Measurements from ENCODE around the gene CCDC170. TPM values are rescaled to one million over a fixed set of nuclear protein-coding genes. Genes with fewer than 3 reads are reported as not detected.
A peak's percentile ranks its signal among the peaks of the same experiment; 100 is the strongest.

The CCDC170 gene
- total RNA-seq (under 1 TPM; 0.37 to 0.59 TPM), polyA plus RNA-seq (under 1 TPM; 0.38 to 0.53 TPM)

DNA sequence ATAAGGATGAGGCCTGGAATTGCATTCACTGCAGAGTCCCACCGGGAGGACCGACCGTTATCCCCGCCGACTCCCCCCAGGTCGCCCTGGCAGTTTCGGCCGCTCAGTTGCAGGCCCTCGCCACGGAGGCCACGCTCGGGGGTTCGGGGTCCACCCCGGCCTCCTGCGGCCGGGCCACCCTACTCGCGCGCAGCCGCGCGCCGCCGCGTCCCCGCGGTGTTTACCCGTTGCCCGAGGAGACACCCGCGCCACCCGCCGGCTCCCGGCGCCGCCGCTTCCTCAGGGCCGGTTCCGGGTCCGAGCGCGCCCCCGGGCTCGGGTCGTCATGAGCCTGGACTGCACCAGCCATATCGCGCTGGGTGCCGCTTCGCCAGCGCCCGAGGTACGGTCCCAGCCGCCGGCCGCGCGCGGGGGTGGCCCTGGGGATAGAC, at the start of gene CCDC170:
Gene CCDC170 (plus strand): TSS at position 214 of the 431 bp plus-strand sequence. CDS start 112 bp downstream, at position 326.
- Histone ChIP-seq H3K9me3 (ENCODE audit: control insufficient read depth in 4 of 4, low read length in 3 of 4) (no peaks in the 10 kb centered on the region), H3K27ac (ENCODE audit: low read depth in 1 of 2, low read length in 2 of 2) (peak within 1 kb of the TSS; percentile 48 to 53), H3K36me3 (ENCODE audit: control insufficient read depth in 4 of 4, insufficient read depth in 3 of 4, low read depth in 1 of 4, low read length in 3 of 4) (no peaks in the 10 kb centered on the region), H3K4me1 (ENCODE audit: control insufficient read depth in 4 of 4, insufficient read depth in 4 of 4, low read length in 3 of 4) (peaks cover 0 to 22% (median 20%) of the 10 kb centered on the region in 4 donors), H3K9ac (ENCODE audit: low read depth in 1 of 2, low read length in 2 of 2) (peak within 1 kb of the TSS in 1 of 2 donors; percentile 49), H3K4me3 (ENCODE audit: low read depth in 1 of 3, low read length in 3 of 3) (peak within 1 kb of the TSS; percentile 62 to 83 (median 70)), H3K27me3 (ENCODE audit: control insufficient read depth in 4 of 4, insufficient read depth in 4 of 4, low read length in 3 of 4) (no peaks in the 10 kb centered on the region)
- no peak for TF ChIP-seq RXRA (IDR thresholded peaks at IDR 0.05)
- TF ChIP-seq TAF1 (conservative IDR thresholded peaks at IDR 0.05), result no peak
- no peak for TF ChIP-seq FOXA1 (IDR thresholded peaks at IDR 0.05)
- no peak for TF ChIP-seq ATF3 (IDR thresholded peaks at IDR 0.05)
- TF ChIP-seq NR2F2 (IDR thresholded peaks at IDR 0.05), result no peak
- no peak for TF ChIP-seq CTCF (IDR thresholded peaks at IDR 0.05; ENCODE audit: low read depth, low read length, missing input control)
- TF ChIP-seq, protein P1, sequence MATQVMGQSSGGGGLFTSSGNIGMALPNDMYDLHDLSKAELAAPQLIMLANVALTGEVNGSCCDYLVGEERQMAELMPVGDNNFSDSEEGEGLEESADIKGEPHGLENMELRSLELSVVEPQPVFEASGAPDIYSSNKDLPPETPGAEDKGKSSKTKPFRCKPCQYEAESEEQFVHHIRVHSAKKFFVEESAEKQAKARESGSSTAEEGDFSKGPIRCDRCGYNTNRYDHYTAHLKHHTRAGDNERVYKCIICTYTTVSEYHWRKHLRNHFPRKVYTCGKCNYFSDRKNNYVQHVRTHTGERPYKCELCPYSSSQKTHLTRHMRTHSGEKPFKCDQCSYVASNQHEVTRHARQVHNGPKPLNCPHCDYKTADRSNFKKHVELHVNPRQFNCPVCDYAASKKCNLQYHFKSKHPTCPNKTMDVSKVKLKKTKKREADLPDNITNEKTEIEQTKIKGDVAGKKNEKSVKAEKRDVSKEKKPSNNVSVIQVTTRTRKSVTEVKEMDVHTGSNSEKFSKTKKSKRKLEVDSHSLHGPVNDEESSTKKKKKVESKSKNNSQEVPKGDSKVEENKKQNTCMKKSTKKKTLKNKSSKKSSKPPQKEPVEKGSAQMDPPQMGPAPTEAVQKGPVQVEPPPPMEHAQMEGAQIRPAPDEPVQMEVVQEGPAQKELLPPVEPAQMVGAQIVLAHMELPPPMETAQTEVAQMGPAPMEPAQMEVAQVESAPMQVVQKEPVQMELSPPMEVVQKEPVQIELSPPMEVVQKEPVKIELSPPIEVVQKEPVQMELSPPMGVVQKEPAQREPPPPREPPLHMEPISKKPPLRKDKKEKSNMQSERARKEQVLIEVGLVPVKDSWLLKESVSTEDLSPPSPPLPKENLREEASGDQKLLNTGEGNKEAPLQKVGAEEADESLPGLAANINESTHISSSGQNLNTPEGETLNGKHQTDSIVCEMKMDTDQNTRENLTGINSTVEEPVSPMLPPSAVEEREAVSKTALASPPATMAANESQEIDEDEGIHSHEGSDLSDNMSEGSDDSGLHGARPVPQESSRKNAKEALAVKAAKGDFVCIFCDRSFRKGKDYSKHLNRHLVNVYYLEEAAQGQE (IDR thresholded peaks at IDR 0.05), result no peak
- no peak for TF ChIP-seq SP1 (IDR thresholded peaks at IDR 0.05)
- no peak for TF ChIP-seq EGR1 (IDR thresholded peaks at IDR 0.05; ENCODE audit: low read depth in 2 of 2)
- no peak for TF ChIP-seq MAX (IDR thresholded peaks at IDR 0.05)
- TF ChIP-seq HNF4A (conservative IDR thresholded peaks at IDR 0.05), result no peak
- TF ChIP-seq JUND (IDR thresholded peaks at IDR 0.05), result no peak
- TF ChIP-seq RAD21 (IDR thresholded peaks at IDR 0.05), result no peak
- no peak for TF ChIP-seq GABPA (IDR thresholded peaks at IDR 0.05 in 1 of 2, conservative IDR thresholded peaks at IDR 0.05 in 1 of 2)
- TF ChIP-seq HNF4G (IDR thresholded peaks at IDR 0.05), result no peak
- no peak for TF ChIP-seq ZBTB33 (IDR thresholded peaks at IDR 0.05)
- no peak for TF ChIP-seq YY1 (IDR thresholded peaks at IDR 0.05)
- under 1% methylated on average over 58 of the region's 58 CpGs for WGBS
- peak; percentile 43 for DNase-seq (ENCODE audit: low spot score)
